Natural killer cell (primary cell): Measurements from ENCODE around the gene CDK11A. TPM values are rescaled to one million over a fixed set of nuclear protein-coding genes. Genes with fewer than 3 reads are reported as not detected.
"Not testable (repeated sequence)": the region's sequence is repeated elsewhere in the genome, so short reads cannot be mapped to it uniquely, and the experiment has no call there.

Source experiments
- ATAC-seq, 3 donors: fragments of 150-1000 bp in 2 of 3; fragments of 200-7000 bp in 1 of 3; cut with Tn5 transposase; 1 replicate in 1 of 3; 2 replicates in 2 of 3; pipeline ENCODE4 v1.10.0; 2021; ENCODE audit warnings: mild to moderate bottlenecking in 2 of 3, moderate library complexity in 2 of 3
- DNase-seq, 2 donors: peaks; one replicate each; pipeline versions ENCODE4 v3.0.0 to v3.0.0-alpha.2; 2013 to 2021; ENCODE audit warnings: mixed read lengths in 1 of 2
- H3K27ac ChIP-seq: one replicate; pipeline ENCODE4 v1.5.1; 2013; ENCODE audit warnings: mild to moderate bottlenecking, low read length
- H3K27me3 ChIP-seq: one replicate; pipeline ENCODE4 v1.6.1; 2013; ENCODE audit warnings: low read length; ENCODE audit not compliant: control insufficient read depth, insufficient read depth
- H3K36me3 ChIP-seq: one replicate; pipeline ENCODE4 v1.6.1; 2013; ENCODE audit warnings: low read length; ENCODE audit not compliant: control insufficient read depth, insufficient read depth
- H3K4me1 ChIP-seq: one replicate; pipeline ENCODE4 v1.6.1; 2013; ENCODE audit warnings: low read length; ENCODE audit not compliant: control insufficient read depth, insufficient read depth
- H3K4me3 ChIP-seq: one replicate; pipeline ENCODE4 v1.5.1; 2013; ENCODE audit warnings: low read length
- H3K9me3 ChIP-seq: one replicate; pipeline ENCODE4 v1.6.1; 2013; ENCODE audit warnings: low read length; ENCODE audit not compliant: control insufficient read depth, insufficient read depth
- H3K27ac Mint-ChIP-seq, 2 donors: one replicate each; pipeline ENCODE4 v1.8.0; 2022; ENCODE audit warnings: mild to moderate bottlenecking in 2 of 2, mixed read lengths in 2 of 2, moderate library complexity in 1 of 2
- H3K27me3 Mint-ChIP-seq, 2 donors: one replicate each; pipeline ENCODE4 v1.8.0; 2022; ENCODE audit warnings: low read depth in 2 of 2, mixed read lengths in 2 of 2
- H3K36me3 Mint-ChIP-seq: one replicate; pipeline ENCODE4 v1.8.0; 2022; ENCODE audit warnings: mixed read lengths
- H3K4me1 Mint-ChIP-seq, 2 donors: one replicate each; pipeline ENCODE4 v1.8.0; 2022; ENCODE audit warnings: mixed read lengths in 2 of 2
- H3K4me3 Mint-ChIP-seq: one replicate; pipeline ENCODE4 v1.8.0; 2022; ENCODE audit warnings: mild to moderate bottlenecking, moderate library complexity, mixed read lengths
- H3K9me3 Mint-ChIP-seq, 2 donors: one replicate each; pipeline ENCODE4 v1.8.0; 2022; ENCODE audit warnings: mixed read lengths in 2 of 2
- WGBS: methylation state at CpG from one replicate; pipeline ENCODE4 v1.1.7; 2013; ENCODE audit warnings: missing lambda C conversion rate; ENCODE audit not compliant: insufficient coverage; 5-methylcytosine and 5-hydroxymethylcytosine counted together
- intact Hi-C: fragments of 100-400 bp; cut with micrococcal nuclease; formaldehyde crosslinking; loops from one replicate; pipeline ENCODE4 v1.14.2; 2022
- total RNA-seq, 4 donors: library from RNA; stranded (reverse); fragments of 120-200 nt in 1 of 4; gene quantifications; one replicate each; pipeline versions ENCODE4 v1.2.3 to v1.2.4, GENCODE V29; 2013 to 2022
- TF ChIP-seq, protein P1 (sequence below): fragments of 200-600 bp; IDR thresholded peaks from one replicate; pipeline ENCODE4 v1.8.0; 2022; ENCODE audit warnings: antibody characterized with exemption

CDK11A gene
- total RNA-seq, 3 donors from 2014 or later (not counting 1 experiment from before 2014, with no cell fraction given), result 191 to 242 (median 216) TPM

DNA sequence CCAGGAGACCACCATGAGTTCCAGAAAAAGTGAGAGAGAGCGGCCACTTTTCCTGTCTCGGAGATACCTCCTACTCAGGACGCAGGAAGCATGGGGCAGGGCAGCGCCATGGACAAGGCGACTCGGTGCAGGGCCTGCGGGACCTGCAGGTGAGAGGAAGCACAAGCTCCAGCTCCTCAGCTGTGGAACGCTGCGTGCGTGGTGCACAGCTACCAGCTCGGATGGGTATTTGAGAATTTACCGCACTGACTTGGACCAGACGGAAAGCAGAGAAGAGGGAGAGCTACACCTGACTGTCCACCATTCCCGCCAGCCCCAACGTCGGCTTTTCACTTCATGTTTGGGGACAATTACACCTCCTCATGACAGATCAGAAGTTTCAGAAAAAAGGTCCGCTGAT is 8.2 kb upstream of the CDK11A start:
- TF ChIP-seq, protein P1, sequence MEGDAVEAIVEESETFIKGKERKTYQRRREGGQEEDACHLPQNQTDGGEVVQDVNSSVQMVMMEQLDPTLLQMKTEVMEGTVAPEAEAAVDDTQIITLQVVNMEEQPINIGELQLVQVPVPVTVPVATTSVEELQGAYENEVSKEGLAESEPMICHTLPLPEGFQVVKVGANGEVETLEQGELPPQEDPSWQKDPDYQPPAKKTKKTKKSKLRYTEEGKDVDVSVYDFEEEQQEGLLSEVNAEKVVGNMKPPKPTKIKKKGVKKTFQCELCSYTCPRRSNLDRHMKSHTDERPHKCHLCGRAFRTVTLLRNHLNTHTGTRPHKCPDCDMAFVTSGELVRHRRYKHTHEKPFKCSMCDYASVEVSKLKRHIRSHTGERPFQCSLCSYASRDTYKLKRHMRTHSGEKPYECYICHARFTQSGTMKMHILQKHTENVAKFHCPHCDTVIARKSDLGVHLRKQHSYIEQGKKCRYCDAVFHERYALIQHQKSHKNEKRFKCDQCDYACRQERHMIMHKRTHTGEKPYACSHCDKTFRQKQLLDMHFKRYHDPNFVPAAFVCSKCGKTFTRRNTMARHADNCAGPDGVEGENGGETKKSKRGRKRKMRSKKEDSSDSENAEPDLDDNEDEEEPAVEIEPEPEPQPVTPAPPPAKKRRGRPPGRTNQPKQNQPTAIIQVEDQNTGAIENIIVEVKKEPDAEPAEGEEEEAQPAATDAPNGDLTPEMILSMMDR, result no peak
- H3K9me3 ChIP-seq, result no peaks in the 10 kb centered on the region
- peaks cover 5% of the 10 kb centered on the region for H3K36me3 Mint-ChIP-seq
- H3K4me3 Mint-ChIP-seq, result no peak overlapping the region
- H3K27me3 Mint-ChIP-seq, result no peaks in the 10 kb centered on the region
- H3K9me3 Mint-ChIP-seq, result no peaks in the 10 kb centered on the region
- WGBS, result 94% methylated on average over 17 of the region's 17 CpGs
- intact Hi-C loops, result no loop called here
- H3K27ac Mint-ChIP-seq, result no peak overlapping the region
- H3K4me1 Mint-ChIP-seq, result no peaks in the 10 kb centered on the region
- no peak for DNase-seq
- peaks cover 6% of the 10 kb centered on the region for H3K4me1 ChIP-seq
- H3K4me3 ChIP-seq, result no peak overlapping the region
- no peak overlapping the region for H3K27ac ChIP-seq
- H3K27me3 ChIP-seq, result no peaks in the 10 kb centered on the region
- ATAC-seq, result no peak
- peaks cover 12% of the 10 kb centered on the region for H3K36me3 ChIP-seq

DNA sequence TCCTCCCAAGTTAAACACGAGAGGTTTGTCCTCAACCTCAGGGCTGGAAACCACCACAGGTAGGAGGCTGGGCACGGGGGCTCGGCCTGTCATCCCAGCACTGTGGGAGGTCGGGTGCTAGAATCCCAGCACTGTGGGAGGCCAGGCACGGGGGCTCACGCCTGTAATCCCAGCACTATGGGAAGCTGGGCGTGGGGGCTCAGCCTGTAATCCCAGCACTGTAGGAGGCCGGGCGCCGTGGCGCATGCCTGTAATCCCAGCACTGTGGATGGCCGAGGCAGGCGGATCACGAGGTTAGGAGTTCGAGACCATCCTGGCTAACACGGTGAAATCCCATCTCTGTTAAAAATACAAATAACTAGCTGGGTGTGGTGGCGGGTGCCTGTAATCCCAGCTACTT is 6.7 kb upstream of the CDK11A start:
- H3K27me3 Mint-ChIP-seq, result no peaks in the 10 kb centered on the region
- Histone ChIP-seq H3K9me3 (no peaks in the 10 kb centered on the region), H3K4me3 (no peak overlapping the region), H3K27ac (no peak overlapping the region), H3K36me3 (peaks cover 12% of the 10 kb centered on the region), H3K4me1 (peaks cover 6% of the 10 kb centered on the region), H3K27me3 (no peaks in the 10 kb centered on the region)
- intact Hi-C loops, result no loop called here
- DNase-seq, result no peak
- no peak overlapping the region for H3K27ac Mint-ChIP-seq
- TF ChIP-seq, protein P1, result no peak
- H3K4me3 Mint-ChIP-seq, result no peak overlapping the region
- ATAC-seq, result no peak
- WGBS, result 99% methylated on average over 17 of the region's 17 CpGs
- H3K4me1 Mint-ChIP-seq, result no peaks in the 10 kb centered on the region
- peaks cover 5% of the 10 kb centered on the region for H3K36me3 Mint-ChIP-seq
- H3K9me3 Mint-ChIP-seq, result no peaks in the 10 kb centered on the region

DNA sequence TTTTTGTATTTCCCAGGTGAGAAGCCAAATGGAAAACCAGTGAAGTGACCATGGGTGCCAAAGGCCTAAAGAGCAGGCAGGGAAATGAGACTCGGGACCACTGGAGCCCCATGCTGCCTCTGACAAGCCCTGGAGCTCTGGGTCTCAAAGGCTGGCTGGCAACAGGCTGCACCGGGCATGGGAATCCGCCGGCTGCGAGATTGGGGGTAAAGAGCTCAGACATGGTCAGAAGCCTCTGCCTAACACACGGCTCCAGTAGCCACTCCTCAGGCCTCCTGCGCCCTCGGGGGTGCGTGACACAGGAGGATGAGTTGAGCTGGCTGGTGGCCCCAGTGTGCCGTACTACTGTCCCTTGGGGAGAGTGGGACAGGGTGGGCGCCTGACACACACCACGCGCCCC is 6.1 kb upstream of the CDK11A start:
- H3K27ac Mint-ChIP-seq, H3K4me3 ChIP-seq, H3K4me1 Mint-ChIP-seq, DNase-seq, H3K9me3 Mint-ChIP-seq, H3K4me3 Mint-ChIP-seq, H3K27me3 ChIP-seq, H3K27ac ChIP-seq, H3K36me3 Mint-ChIP-seq, H3K9me3 ChIP-seq, H3K27me3 Mint-ChIP-seq, intact Hi-C loops, H3K4me1 ChIP-seq: not testable (repeated sequence)
- H3K36me3 ChIP-seq, result peaks cover 12% of the 10 kb centered on the region
- 93% methylated on average over 5 of the region's 13 CpGs for WGBS
- peak in 1 of 3 donors; percentile 17 for ATAC-seq

DNA sequence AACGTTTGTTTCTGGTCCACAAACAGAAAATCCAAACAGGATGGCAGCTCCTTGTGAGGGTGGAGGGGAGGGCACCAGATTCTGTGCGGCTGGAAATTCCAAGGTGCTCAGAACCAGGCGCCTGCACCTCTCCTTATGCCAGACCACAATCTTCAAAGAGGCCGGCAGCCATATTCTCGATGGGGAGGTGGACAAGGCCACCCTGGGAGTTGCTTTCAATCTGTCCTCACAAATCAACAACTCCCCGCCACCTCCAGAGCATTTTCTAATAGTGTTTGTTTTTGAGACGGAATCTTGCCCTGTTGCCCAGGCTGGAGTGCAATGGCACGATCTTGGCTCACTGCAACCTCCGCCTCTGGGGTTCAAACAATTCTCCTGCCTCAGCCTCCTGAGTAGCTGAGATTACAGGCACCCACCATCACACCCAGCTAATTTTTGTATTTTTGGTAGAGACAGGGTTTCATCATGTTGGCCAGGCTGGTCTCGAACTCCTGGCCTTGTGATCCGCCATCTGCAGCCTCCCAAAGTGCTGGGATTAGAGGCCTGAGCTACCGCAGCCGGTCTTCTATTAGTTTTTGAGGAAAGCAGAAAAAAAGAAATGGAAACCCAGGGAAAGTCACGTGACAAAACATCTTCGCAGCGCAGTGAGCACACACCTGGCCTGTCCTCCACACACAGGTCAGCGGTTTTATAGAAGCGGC is 5.1 kb upstream of the CDK11A start:
- H3K27me3 Mint-ChIP-seq, H3K4me1 Mint-ChIP-seq, H3K4me3 Mint-ChIP-seq, H3K4me3 ChIP-seq, H3K4me1 ChIP-seq, ATAC-seq, intact Hi-C loops, DNase-seq, H3K9me3 Mint-ChIP-seq, H3K27me3 ChIP-seq, H3K27ac Mint-ChIP-seq, H3K36me3 Mint-ChIP-seq, H3K9me3 ChIP-seq: not testable (repeated sequence)
- 98% methylated on average over 6 of the region's 18 CpGs for WGBS
- H3K36me3 ChIP-seq, result peaks cover 12% of the 10 kb centered on the region
- peak overlapping the region; percentile 14 for H3K27ac ChIP-seq

DNA sequence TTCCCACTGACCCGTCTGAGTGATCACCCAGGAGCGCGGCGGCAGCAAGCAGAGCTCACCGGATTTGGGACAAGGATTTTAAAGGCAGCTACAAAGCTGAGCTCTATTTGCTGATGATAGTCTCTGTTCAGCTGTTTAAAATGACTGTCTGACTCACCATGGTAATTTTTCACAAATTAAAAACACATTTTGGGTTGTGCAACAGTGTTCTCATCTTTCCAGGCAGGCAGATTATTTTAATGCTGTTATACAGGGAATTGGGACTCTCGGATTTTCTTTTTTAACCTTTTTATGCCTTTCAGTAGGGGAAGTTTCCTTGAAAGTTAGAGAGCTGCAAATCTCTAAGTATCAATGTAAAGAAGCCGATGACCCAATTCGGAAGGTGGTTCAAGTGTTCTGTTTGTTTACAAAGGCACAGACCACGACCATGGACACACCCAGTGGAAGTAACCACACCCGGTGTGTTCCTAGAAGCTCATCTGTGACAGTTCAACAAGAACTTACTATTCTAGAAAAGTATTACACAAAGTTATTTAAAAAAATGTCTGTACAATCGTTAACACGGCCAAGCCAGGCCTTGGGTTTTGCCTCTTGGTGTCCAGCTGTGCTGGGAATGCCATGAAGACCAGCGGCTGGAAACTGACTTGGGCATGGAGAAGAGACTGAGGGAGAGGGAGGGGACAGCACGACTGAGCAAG is 4.3 kb upstream of the CDK11A start:
- Histone ChIP-seq H3K27ac (peak overlapping the region; percentile 14), H3K36me3 (peaks cover 12% of the 10 kb centered on the region)
- H3K9me3 Mint-ChIP-seq, H3K9me3 ChIP-seq, ATAC-seq, intact Hi-C loops, H3K27me3 Mint-ChIP-seq, H3K27me3 ChIP-seq, H3K4me1 Mint-ChIP-seq, H3K4me1 ChIP-seq, H3K36me3 Mint-ChIP-seq, H3K4me3 ChIP-seq, H3K4me3 Mint-ChIP-seq: not testable (repeated sequence)
- 57% methylated on average over 9 of the region's 14 CpGs for WGBS
- H3K27ac Mint-ChIP-seq, result peak overlapping the region in 1 of 2 donors; percentile 46
- peak in 1 of 2 donors; percentile 52 for DNase-seq

DNA sequence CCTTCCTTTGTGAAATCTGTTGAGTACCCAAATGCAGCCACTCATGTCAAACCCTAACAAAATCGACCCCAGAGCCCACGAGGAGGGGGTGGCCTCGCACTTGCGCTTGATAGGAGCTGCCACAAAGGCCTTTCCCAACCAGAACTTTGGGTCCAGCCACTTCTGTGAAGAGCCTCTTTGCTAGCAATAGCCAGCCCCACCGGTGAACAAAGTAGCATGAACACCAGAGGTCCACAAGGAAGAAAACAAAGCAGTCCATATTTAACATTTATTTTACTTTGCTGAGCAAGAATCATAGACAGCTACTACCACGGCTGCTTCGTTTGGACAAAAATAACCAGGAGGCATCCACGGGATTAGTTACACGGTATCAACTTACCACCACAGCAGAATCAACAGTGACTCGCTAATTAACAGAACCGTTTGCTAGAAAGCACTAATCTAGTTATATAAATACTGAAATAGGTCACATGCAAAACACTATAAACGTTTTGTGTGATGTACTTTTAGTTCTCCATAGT is 3.0 kb upstream of the CDK11A start:
- H3K36me3 ChIP-seq, H3K9me3 ChIP-seq, ATAC-seq, H3K27me3 ChIP-seq, H3K9me3 Mint-ChIP-seq, H3K4me3 Mint-ChIP-seq, DNase-seq, H3K27me3 Mint-ChIP-seq, H3K27ac ChIP-seq, H3K4me1 ChIP-seq, intact Hi-C loops, H3K36me3 Mint-ChIP-seq, H3K4me1 Mint-ChIP-seq, H3K4me3 ChIP-seq: not testable (repeated sequence)
- 96% methylated on average over 9 of the region's 12 CpGs for WGBS
- H3K27ac Mint-ChIP-seq, result peak overlapping the region in 1 of 2 donors; percentile 27
